AG08395 (cell line): ENCODE data around the gene CELA3B.
"Not testable (repeated sequence)": the region's sequence is repeated elsewhere in the genome, so short reads cannot be mapped to it uniquely, and the experiment has no call there.

Experiments
- DNase-seq: peaks from one replicate; pipeline ENCODE4 v3.0.0; 2012; ENCODE audit warnings: mixed read lengths, low spot score

Gene CELA3B

DNA sequence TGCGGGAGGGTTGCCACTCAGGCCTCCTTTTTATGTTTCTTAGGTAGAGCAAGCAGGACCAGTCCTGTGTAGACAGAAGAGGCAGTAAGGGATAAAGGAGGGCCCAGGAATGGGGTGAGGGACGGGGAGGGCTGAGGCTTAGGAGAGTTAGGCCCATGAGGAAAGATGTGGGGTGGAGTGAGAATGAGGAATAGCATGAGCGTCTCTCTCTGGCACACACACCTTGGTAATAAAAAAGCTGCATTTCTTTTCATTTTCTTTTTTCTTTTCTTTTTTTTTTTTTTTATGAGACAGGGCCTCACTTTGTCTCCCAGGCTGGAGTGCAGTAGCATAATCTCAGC, 32.1 kb upstream of the CELA3B start:
- DNase-seq, result no peak

DNA sequence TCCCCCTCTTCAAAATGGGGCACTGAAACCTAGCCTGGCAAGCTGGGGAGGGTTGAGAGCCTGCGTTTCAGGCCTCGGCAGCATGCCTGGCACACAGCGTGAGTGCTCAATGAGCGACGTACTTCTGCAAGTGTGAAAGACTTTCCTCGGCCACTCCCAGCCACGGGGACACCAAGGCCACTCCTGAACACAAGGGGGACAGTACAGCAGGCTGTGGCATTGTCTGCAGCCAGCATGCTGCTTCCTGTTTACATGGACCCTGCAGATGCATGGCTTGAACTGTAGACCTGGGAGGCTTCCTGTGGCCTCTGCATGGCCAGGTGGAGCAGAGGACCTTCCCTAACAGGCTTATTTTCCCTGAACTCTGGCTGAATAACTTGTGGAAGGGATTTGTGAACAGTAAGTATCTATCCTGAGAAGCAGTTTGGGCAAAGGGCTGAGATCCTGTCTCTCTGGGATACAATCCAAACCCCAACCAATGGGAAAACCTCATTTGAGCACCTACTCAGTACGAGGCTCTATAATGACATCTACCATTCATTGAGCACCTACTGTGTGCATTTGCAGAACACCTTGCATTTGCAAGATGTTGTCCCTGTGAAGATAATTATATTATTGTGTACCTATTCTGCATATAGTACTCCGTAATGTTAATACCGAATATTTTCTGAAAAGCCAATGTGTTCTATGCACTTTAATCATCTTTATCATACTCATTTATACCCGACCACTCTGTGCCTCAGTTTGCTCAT, 29.8 kb upstream of the CELA3B start:
- no peak for DNase-seq

DNA sequence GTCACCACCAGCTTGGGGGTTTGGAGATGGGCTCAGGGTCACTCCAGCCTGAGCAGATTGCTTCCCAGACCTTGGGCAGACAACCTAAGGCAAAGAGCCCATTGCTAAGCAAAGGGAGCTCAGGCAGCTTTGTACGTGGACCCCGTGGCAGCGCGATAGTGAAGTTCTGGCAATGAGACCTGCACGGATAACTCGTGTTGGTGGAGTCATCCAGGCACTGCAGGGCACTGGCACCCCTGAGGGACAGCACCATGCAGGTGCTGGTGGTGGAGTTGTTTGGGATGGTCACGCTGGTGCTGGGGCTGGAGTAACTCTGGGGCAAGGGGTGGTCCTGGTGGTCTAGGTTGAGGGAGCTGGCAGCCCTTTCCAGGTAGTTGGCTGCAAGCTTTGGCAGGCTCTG, 26.1 kb upstream of the CELA3B start:
- DNase-seq, result no peak

DNA sequence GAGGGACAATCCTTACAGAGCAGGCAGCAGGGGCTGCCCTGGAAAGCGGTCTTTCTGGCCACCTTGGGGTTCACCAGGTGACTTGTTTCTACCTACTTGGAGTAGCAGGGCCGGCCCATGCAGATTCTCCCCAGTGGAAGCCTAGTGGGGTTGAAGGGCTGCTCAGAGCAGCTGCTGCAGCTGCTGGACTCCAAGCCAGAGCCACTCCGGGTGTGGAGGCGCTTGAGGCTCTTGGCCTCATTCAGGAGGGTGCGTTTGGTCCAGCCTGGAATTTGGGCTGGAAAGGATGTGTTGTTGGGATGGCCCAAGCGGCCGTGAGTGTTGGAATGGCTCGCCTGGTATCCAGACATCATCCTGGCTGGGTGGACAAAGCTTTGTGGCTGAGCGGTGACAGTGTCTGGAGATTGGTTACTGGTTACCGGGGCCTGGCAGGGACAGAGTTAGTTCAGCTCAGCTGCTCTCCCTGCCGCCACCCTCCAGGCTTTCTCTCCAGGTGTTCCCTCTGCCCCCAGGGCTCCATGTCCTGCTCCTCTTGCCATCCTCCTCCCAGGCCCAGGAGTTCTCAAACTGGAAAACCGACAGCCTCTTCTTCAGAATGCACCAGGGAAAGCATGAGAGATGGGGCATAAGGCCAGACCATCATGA, 25.5 kb upstream of the CELA3B start:
- no peak for DNase-seq

DNA sequence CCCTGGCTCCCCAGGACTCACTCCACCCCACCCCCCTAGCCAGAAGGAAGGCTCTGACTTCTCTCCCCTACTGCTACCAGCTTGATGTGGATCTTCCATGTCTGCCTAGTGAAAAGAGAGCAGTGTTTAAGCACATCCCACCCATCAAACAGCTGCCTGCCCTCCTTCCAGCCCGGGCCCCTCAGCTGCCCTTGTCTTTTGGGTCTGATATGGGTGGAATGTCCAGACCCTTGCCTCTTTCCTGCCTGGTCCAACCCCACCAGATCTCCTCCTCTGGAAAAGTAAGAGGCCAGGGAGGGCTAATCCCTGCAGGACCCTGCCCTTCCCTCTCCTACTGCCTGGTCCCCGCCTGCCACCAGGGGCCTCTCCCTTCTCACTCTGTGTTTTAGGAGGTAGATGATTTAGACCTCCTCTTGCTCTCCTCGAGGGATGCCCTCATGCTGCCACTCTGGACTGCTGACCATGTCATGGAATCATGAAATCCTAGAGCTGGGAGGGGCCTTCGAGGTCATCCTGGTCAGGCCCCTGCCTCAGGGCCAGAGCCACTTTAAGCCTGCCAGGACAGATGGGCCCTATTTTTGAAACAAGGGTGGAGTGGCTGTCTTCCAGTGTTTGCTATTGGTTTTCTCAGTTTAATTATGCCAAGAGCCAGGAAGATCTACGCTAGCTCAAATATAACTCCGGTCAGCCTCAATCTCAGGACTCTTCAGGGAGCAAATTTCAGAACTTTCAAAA, 23.9 kb upstream of the CELA3B start:
- no peak for DNase-seq

DNA sequence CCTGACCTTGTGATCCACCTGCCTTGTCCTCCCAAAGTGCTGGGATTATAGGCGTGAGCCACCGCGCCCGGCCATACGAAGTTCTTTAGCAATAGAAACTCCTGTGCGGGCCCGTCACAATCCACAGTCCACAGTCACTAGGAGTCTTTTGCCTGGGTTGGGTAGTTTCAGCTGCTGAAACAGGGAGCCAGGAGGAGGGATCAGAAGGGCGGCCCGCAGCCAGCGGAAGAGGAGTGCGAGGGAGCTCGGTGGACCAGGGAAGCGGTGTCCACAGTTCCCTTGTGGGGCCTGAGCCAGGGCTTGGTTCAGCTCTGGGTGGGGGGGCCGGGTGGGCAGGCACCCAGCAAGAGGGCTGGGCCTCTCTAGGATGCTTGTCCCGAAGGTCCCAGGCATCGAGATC, 21.8 kb upstream of the CELA3B start:
- no peak for DNase-seq

DNA sequence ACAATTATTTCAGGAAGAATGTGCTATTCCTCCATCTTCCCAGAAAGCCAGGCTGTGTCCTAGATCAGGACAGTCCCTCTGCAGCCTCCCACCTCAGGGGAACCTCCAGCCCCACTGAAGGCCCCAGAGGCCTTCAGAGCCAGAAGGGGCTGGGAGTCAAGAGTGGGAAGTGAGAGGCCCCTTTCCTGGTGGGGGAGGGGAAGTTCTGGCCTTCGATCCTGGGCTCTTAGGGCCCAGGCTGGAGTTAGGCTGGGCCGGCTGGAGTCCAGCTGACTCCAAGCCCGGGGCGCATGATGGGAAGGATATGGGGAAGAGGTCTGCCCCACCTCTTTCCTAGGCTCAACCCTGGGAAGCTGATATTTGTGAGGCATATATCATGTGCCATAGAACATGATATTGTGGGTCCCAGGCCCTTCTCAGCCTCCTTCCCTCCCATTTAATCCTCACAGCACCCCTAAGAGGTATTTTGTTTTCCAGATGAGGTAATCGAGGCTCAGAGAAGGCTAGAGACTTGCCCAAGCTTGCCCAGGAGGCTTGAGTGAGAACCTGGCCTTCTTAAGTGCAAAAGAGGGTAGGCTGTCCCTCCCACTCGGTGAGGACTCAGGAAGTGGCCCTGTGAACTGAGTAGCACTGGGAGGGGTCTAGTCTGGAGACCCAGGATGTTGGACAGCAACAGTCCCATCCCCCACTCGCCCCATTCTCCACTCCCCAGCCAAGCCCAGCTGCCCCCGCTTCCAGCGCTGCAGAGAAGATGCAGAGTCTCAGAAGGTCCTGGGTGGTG, 21.1 kb upstream of the CELA3B start:
- DNase-seq, result no peak

DNA sequence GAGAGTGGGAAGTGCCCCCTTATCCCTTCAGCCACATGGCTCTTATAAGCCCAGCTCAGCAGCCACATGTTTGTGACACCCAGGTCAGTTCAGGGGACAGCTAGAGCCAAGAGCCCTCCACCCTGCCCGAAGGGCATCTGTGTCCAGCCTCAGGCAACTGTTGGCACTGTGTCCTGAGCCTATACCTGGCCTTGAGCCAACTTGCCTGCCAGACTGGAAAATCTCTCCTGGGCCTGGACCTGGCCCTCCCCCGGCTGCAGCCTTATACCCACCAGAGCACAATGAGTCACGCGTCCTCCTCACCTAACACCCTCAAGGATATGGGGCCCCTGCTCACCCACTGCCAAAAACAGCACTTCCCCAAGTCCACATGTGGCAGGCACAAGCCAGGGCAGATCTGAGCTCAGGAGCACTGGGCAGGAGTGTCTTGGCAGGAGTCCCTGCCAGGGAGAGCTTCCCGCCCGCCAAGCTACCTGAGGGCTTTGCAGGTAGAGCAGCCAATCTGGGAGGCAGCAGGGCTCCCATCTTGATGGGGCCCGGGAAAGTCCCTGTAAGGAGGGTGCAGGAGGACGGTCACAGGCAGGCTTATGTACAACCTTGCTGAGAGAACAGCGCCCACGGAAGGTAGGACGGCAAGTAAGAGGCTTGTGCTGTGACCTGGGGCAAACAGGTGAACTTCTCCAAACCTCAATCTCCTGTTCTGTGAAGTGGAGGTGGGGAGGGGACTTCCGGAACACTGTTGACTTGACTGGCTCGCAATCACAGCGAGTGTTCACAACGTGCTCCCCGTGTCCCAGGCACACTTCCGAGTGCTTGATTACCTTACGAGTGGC, 19.9 kb upstream of the CELA3B start:
- peak; percentile 31 for DNase-seq

DNA sequence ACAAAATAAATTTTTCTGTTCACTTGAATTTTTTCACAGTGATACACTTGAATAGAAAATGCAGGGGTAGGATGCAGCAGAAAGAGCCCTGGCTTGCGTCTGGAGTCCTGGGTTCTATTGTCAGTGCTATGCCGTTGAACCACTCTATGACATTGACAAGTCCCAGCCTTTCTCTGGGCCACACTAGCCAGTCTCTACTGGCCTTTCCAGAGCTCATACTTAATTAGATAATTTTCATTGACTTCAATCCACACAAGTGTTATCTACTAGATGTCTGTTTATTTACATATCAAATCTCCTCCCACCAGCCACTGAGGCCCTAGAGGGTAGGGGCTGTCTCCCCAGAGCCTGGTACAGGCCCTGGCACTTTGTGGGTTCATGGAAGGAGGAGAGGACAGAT, 15.5 kb upstream of the CELA3B start:
- no peak for DNase-seq

DNA sequence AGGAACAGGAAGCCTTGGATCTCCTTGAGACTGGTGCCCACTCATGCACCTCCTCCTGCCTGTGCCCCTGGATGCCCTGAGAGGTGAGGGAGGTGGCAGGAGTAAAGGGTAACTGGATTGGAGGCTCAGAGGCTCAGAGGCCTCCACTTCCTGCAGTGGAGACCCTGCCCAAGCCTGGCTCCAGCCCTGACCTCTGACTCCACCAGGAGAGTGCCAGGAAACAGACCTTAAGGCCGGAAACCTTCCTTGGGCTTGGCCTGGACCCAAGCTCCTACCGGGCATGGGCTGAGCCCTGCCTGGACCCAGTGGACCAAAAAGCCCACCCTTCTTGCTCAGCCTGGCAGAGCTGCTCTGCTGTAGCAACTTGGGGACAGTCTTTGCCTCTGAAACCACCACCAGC, 15.0 kb upstream of the CELA3B start:
- DNase-seq, result no peak

DNA sequence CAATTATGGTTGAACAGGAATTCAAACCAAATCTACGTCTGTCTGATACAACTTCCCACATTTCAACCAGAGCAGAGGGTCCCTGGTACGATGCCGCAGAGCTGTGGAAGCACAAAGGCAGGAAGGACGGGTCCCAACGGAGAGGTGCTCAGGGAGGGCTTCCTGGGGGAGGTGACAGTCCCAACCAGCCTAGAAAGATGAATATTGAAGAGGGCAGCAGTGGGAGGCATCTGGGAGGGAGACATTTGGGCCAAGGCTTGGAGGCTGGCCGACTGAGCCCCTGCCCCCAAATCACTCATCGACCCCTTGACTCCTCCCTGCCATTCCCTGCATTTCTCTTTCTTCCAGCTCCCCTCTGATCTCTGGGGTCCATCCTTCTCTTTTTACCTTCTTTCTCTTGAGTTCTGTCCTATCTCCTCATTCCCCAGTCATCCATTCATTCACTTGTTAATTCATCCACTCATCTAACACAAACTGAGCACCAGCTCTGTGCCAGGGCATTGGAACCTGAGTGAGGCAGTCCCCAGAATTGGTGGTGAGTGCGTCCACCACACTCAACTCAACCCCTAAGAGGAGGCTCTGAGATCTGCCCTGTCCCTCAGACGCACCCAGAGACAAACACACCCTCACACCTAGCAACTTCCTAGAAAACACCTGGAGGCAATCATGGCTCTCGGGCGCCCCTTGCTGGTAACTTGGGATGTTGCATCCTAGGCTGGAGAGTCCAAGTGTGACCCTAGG, 13.2 kb upstream of the CELA3B start:
- DNase-seq, result peak; percentile 75

DNA sequence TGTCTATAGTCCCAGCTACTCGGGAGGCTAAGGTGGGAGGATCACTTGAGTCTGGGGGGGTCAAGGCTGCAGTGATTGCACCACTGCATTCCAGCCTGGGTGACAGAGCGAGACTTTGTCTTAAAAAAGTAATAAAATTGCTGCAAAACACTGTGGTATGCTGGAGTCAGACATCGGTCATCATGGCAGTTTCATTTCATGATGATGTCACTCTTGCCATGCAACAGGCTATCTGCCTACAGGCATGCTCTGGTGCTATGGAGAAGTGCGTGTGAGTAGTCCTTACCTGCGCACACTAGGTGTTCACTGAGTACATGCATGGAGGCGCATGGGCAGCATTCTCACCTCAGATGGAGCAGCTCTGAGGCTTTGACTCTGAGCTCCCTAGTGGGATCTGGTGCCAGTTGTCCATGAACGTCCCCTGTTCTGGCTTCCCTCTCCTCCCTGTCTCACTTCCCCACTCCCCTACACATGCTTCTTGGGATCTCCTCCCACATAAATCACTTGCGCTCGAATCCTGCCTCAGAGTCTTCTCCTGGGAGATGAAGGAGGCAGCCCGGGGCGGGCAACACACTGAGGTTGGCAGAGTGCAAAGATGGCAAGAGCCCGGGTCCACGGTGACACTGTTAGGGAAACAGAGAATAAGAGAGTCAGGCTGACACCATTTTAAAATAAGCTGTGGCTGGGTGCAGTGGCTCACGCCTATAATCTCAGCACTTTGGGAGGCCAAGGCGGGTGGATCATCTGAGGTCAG, 10.4 kb upstream of the CELA3B start:
- DNase-seq, result peak; percentile 69

DNA sequence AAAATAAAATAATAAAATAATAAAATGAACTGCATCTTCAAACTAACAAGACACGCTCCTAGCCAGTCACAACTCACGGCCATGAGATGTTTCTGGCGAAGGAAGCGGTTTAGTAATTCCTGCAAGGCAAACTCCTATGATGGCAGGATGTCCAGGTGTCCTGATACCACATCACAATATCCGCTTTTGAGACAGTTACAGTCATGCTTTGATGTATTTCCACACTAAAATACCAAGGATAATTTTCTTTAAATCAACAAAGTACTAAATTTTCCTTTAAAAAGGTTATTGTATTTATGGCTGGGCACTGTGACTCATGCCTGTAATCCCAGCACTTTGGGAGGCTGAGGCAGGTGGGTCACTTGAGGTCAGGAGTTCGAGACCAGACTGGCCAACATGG, 9.6 kb upstream of the CELA3B start:
- DNase-seq, result not testable (repeated sequence)

DNA sequence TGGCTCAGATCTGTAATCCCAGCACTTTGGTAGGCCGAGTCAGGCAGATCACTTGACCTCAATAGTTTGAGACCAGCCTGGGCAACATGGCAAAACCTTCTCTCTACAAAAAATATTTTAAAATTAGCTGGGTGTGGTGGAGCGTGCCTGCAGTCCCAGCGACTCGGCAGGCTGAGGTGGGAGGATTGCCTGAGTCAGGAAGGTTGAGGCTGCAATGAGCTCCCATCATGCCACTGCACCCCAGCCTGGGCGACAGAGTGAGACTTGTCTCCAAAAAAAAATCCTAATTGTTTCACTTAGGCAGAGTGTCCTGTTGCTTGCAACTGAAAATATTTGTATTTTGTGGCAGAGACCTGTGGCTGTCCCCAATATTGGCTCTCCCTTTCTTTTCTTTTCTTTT, 7.8 kb upstream of the CELA3B start:
- not testable (repeated sequence) for DNase-seq

DNA sequence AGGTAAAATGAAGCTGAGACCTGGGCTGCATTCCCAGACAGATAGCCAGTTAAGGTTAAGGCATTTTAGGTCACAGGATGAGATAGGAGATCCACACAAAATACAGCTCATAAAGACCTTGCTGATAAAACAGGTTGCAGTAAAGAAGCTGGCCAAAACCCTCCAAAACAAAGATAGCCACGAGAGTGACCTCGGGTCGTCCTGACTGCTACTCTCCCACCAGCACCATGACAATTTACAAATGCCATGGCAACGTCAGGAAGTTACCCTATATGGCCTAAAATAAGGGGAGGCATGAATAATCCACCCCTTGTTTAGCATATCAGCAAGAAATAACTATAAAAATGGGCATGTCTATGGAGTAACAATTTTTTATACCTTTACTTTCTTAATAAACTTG, 6.3 kb upstream of the CELA3B start:
- DNase-seq, result not testable (repeated sequence)

DNA sequence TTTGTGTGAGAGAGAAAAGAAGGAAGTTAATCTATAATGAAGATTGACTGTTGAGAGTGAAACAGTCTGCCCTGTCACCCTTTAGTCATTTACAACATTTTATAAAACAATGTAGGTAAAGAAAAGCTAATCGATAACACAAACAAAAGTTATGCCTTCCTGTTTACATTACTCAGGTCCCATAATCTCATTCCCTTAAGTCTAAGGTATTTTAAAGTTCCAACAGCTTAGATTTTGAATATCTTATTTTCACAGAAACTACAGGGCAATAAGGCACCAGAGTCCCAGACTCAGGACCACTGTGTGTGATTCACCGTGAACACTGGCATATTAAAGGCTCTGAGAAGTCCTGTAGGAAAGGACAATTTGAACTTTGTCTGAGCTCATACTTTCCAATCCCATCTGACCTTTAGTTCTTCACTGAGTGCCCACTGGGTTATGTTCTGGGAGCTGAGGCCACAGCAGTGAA, 3.8 kb upstream of the CELA3B start:
- DNase-seq, result not testable (repeated sequence)

DNA sequence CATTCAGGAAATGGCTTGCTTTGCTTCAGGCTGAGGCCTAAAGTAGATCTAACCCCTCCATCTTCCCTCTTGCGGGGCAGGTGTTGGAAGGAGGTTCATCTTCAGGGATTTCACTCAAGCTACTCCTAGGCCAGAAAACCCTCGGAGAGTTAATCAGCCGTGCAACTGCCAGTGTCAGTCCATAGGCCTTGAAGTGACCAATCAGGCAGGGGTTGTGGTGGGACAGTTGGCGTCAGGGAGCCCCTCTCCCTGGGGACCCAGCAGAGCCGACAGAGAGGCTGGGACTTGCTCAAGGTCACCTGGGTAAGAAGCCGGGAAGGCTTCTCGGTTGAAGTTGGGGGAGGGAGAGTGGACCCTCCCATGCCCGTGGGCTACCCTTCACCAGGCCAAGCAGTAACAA, 2.9 kb upstream of the CELA3B start:
- DNase-seq, result not testable (repeated sequence)

DNA sequence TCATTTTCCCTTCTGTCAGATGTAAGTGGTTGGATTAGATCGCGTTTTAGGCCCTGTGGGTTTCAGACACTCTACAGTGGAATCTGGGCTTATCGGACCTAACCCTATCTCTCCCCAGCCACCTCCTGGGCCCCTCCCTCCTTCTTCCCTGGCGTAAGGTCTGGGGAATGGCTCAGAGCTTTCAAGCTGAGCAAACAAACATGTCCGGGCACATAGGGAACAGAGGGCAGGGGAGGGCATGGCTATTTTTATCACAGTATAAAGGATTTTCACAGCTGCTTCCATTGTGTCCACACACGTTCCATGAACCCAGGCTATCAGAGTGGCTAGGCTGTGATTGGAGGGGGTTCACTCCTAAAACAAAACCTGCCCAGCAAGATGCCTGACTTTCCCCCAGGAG, 2.1 kb upstream of the CELA3B start:
- not testable (repeated sequence) for DNase-seq

DNA sequence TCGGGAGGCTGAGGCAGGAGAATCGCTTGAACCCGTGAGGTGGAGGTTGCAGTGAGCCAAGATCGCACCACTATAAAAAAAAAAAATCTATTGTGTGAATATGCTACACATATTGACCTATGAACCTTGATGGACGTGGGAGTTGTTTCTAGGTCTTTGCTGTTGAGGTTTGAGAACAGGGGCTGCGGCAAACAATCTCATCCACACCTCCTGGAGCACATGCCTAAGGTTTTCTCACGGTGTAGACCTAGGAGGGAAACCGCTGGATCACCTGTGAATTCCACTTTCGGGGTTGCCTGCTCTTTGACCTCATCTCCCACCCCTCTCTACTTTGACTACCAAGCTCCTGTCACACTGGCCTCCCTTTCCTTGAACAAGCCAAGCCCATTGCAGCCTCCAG, 1.5 kb upstream of the CELA3B start:
- not testable (repeated sequence) for DNase-seq

DNA sequence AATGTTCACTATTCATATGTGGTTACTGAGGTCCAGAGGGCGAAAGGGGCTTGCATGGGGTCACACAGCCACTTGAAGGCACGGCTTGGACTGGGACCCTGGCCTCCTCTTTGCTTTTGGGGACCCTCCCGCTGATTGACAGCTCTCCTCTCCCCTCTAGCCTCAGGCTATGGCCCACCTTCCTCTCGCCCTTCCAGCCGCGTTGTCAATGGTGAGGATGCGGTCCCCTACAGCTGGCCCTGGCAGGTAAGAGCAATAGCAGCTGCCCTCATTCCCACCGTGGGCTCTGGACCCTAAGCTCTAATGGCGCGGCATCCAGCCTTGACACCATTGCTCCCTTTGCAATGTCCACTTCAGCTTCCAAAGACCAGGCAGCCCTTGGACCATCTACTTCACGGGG, 1.4 kb downstream of the CELA3B start:
- not testable (repeated sequence) for DNase-seq
